GM10248 (cell line): Measurements from ENCODE around the gene CACNA1B.

Source experiments
- CTCF ChIA-PET: fragments of 300-600 bp; sonication (Branson Sonifier 250); formaldehyde crosslinking; extraction: SDS; loops from one replicate; lab custom pipeline; 2021; ENCODE audit warnings: antibody characterized with exemption; lab: Yijun Ruan, JAX
- POLR2A ChIA-PET: fragments of 350-650 bp; sonication (Branson Sonifier 250); formaldehyde crosslinking; extraction: SDS; loops from one replicate; lab custom pipeline; 2020; ENCODE audit warnings: antibody characterized with exemption; lab: Yijun Ruan, JAX
- DNase-seq: peaks from one replicate; pipeline ENCODE4 v3.0.0; 2012; ENCODE audit errors: extremely low spot score
- TF ChIP-seq, protein P1 (sequence below): IDR thresholded peaks from 2 replicates; pipeline ENCODE4 v1.5.1; 2012; ENCODE audit warnings: mild to moderate bottlenecking, low read depth; ENCODE audit errors: extremely low read depth, missing control alignments, control extremely low read depth

CACNA1B gene

DNA sequence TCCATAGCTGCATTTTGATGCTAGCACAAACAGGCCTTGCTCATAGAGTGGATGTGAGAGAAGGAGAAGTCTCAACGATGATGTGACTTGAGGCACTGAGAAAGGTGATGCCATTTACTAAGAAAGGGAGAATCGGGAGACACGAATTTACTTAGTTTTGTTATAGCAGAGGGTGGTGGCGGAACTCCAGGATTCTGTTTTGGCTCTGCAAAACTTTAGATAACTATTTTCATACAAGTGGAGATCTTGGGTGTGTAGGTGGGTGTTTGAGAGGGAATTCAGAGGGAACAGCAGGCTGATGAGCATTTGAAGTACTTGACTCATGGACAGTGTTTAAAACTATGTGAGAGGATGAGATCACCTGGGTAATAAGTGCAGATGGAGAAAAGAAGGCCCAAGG is 43.2 kb downstream of the CACNA1B start:
- DNase-seq: no peak
- ChIA-PET POLR2A (no interaction called here), CTCF (no interaction called here)
- TF ChIP-seq, protein P1, sequence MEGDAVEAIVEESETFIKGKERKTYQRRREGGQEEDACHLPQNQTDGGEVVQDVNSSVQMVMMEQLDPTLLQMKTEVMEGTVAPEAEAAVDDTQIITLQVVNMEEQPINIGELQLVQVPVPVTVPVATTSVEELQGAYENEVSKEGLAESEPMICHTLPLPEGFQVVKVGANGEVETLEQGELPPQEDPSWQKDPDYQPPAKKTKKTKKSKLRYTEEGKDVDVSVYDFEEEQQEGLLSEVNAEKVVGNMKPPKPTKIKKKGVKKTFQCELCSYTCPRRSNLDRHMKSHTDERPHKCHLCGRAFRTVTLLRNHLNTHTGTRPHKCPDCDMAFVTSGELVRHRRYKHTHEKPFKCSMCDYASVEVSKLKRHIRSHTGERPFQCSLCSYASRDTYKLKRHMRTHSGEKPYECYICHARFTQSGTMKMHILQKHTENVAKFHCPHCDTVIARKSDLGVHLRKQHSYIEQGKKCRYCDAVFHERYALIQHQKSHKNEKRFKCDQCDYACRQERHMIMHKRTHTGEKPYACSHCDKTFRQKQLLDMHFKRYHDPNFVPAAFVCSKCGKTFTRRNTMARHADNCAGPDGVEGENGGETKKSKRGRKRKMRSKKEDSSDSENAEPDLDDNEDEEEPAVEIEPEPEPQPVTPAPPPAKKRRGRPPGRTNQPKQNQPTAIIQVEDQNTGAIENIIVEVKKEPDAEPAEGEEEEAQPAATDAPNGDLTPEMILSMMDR: no peak

DNA sequence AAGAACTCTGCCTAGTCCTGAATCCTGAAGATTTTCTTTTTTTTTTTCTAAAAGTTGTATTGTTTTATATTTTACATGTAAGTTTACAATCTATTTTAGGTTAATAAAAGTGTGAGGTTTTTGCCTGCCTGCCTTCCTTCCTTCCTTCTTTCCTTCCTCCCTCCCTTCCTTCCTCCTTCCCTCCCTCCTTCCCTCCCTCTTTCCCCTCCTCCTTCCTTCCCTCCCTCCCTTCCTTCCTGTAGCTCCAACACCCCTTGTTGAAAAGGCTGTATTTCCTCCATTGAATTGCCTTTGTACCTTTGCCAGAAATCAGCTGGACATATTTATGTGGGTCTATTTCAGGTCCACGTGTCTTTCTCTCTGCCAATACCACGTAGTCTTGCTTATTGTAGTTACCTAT is 46.6 kb downstream of the CACNA1B start:
- TF ChIP-seq, protein P1: no peak
- CTCF ChIA-PET: interaction anchor here (1.0 kb wide), 1 partner anchor 14 kb away, joined by 3 read pairs; no protein-coding TSS in a partner anchor
- no peak for DNase-seq
- POLR2A ChIA-PET: no interaction called here

DNA sequence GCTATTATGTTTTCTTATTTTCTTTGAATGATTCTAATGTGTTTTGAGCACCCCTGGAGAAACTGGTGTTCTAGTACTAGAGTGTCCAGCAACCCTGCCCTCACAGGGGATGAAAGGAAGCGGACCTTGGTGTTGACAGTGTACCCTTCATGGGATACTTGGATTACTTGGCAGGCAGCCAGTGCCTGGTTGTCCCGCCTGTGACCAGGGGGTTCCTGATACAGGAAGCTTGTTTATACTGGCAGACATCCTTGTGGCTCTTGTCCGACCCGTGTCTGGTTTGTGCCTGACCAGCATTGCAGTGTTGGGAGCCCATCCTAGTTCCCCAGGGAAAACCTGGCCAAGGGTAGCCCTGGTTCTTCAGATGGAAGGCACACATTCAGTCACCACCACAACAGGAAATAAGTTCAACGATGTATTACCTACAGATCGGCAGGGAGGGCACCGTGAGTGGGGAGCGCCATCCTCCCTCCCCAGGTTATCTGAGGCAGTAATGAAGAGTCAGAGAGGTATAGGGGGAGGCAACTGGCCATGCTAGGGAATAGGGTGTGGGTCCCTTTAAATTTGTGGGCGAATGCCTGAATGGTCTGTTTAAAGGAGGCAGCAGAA is 47.3 kb downstream of the CACNA1B start:
- ChIA-PET POLR2A (no interaction called here), CTCF (no interaction called here)
- TF ChIP-seq, protein P1: no peak
- no peak for DNase-seq

DNA sequence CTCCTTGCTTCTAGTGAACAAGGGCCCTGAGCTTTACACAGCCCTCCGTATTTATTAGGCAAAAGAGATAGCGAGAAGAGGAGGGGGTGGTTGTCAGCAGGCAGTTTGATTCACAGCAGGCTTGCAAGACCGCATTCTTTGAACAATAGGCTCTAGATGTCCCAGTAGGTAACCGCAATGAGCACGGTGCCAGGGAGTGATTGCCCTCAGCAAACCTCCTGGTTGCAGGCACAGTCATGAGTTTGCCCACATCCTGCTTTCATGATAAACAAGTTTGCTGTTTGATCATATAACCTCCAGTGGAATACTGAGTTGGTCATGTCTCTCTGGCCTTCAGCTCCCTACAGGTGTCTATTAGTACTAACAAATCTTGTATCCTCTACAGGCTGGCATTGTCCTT is 66.1 kb downstream of the CACNA1B start:
- POLR2A ChIA-PET: no interaction called here

DNA sequence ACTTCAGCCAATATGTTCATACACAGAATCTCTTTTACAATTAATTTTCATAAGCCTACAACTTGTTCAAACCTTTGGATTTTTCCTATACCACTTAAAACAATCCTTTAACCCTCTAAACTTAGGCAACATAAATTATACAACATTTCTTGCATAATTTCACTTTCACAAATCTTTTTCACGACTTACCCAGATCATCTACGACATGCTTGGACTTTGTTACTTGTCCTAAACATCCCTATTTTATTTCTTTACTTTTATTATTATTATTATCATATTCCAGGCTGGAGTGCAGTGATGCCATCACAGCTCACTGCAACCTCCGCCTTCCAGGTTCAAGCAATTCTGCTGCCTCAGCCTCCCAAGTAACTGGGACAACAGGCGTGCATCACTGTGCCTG is 68.0 kb downstream of the CACNA1B start:
- CTCF ChIA-PET: no interaction called here
- TF ChIP-seq, protein P1: no peak
- POLR2A ChIA-PET: no interaction called here
- DNase-seq: no peak

More for the DNA sequence above, 66.1 kb downstream of the CACNA1B start:
- no peak for DNase-seq
- CTCF ChIA-PET: no interaction called here
- TF ChIP-seq, protein P1: no peak

DNA sequence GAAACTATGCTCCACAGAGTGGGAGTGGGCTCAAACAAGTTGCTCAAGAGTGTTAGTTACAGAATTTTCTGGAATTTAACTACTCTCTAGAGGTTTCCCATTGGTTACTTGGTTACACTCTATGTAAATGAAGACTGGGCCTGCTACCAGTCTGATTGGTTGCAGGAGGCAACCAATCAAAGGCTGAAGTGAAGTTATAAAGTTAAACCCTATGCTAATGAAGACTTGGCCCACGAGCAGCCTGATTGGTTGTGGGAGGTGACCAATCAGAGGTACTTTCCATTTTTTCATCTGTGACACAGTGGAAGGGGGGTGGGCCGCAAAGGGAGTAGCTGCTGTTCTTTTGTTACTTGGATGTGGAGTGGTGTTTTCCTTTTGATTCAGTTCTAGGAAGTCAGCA is 69.4 kb downstream of the CACNA1B start:
- CTCF ChIA-PET: interaction anchor here (0.8 kb wide), 1 partner anchor 8 kb away, joined by 3 read pairs; no protein-coding TSS in a partner anchor
- POLR2A ChIA-PET: no interaction called here
- TF ChIP-seq, protein P1: no peak
- DNase-seq: no peak
